CD8-positive, alpha-beta memory T cell (primary cell): Measurements from ENCODE around the gene TEX22. TPM values are rescaled to one million over a fixed set of nuclear protein-coding genes. Genes with fewer than 3 reads are reported as not detected.
"Not testable (repeated sequence)": the region's sequence is repeated elsewhere in the genome, so short reads cannot be mapped to it uniquely, and the experiment has no call there.

Experiments used
- CTCF ChIA-PET: fragments of 350-600 bp; sonication (Branson Sonifier 250); formaldehyde crosslinking; loops from one replicate; lab custom pipeline; 2021; ENCODE audit warnings: antibody characterized with exemption; lab: Charles Lee
- POLR2A ChIA-PET: fragments of 350-600 bp; sonication (Branson Sonifier 250); formaldehyde crosslinking; loops from one replicate; lab custom pipeline; 2021; ENCODE audit warnings: antibody characterized with exemption; lab: Charles Lee
- DNase-seq, 5 donors: peaks; one replicate each; pipeline versions ENCODE4 v3.0.0 to v3.0.0-alpha.2; 2020 to 2022; ENCODE audit warnings: mixed read lengths in 1 of 5
- H3K27ac ChIP-seq: one replicate; pipeline ENCODE4 v1.7.0; 2013; ENCODE audit warnings: low read depth, mild to moderate bottlenecking, low read length, moderate library complexity
- H3K27me3 ChIP-seq: 2 replicates; pipeline ENCODE4 v1.7.0; 2013; ENCODE audit warnings: low read length, mild to moderate bottlenecking; ENCODE audit not compliant: insufficient read depth, poor library complexity, severe bottlenecking
- H3K36me3 ChIP-seq: 2 replicates; pipeline ENCODE4 v1.7.0; 2013; ENCODE audit warnings: mild to moderate bottlenecking, low read length, moderate library complexity; ENCODE audit not compliant: insufficient read depth
- H3K4me1 ChIP-seq: 2 replicates; pipeline ENCODE4 v1.7.0; 2013; ENCODE audit warnings: mild to moderate bottlenecking, low read length, moderate library complexity; ENCODE audit not compliant: insufficient read depth
- H3K4me3 ChIP-seq: 2 replicates; pipeline ENCODE4 v1.7.0; 2013; ENCODE audit warnings: mild to moderate bottlenecking, low read length
- H3K9me3 ChIP-seq: 2 replicates; pipeline ENCODE4 v1.7.0; 2013; ENCODE audit warnings: mild to moderate bottlenecking, low read length
- H3K27ac Mint-ChIP-seq, 8 donors: one replicate each; pipeline ENCODE4 v1.8.0; 2020 to 2021; ENCODE audit warnings: mixed read lengths in 8 of 8, mild to moderate bottlenecking in 6 of 8, inconsistent platforms in 3 of 8, moderate library complexity in 3 of 8
- H3K27me3 Mint-ChIP-seq, 2 donors: one replicate each; pipeline ENCODE4 v1.8.0; 2020 to 2021; ENCODE audit warnings: mixed read lengths in 2 of 2, mild to moderate bottlenecking in 1 of 2, moderate library complexity in 1 of 2
- H3K36me3 Mint-ChIP-seq, 3 donors: one replicate each; pipeline ENCODE4 v1.8.0; 2020 to 2021; ENCODE audit warnings: mixed read lengths in 3 of 3, inconsistent platforms in 1 of 3, mild to moderate bottlenecking in 1 of 3
- H3K4me1 Mint-ChIP-seq, 3 donors: one replicate each; pipeline ENCODE4 v1.8.0; 2020 to 2021; ENCODE audit warnings: mixed read lengths in 3 of 3, inconsistent platforms in 1 of 3, mild to moderate bottlenecking in 1 of 3
- H3K4me3 Mint-ChIP-seq, 7 donors: one replicate each; pipeline ENCODE4 v1.8.0; 2020 to 2021; ENCODE audit warnings: mixed read lengths in 7 of 7, mild to moderate bottlenecking in 6 of 7, moderate library complexity in 4 of 7, inconsistent platforms in 2 of 7
- H3K9me3 Mint-ChIP-seq, 5 donors: one replicate each; pipeline ENCODE4 v1.8.0; 2020 to 2022; ENCODE audit warnings: mixed read lengths in 5 of 5, mild to moderate bottlenecking in 3 of 5, moderate library complexity in 2 of 5, inconsistent platforms in 1 of 5
- polyA plus RNA-seq: library from polyadenylated mRNA; unstranded; fragments of 300-500 nt; fragmentation: Illumina TruSeq; gene quantifications from one replicate; pipeline ENCODE4 v1.2.3, GENCODE V29; 2021
- total RNA-seq, 2 experiments: library from RNA; stranded (reverse); gene quantifications; one replicate each; pipeline ENCODE4 v1.2.3, GENCODE V29; 2021

Gene TEX22
- total and polyA plus RNA-seq, 3 experiments from 2014 or later: 0.08 to 2.9 (median 1.4) TPM

DNA sequence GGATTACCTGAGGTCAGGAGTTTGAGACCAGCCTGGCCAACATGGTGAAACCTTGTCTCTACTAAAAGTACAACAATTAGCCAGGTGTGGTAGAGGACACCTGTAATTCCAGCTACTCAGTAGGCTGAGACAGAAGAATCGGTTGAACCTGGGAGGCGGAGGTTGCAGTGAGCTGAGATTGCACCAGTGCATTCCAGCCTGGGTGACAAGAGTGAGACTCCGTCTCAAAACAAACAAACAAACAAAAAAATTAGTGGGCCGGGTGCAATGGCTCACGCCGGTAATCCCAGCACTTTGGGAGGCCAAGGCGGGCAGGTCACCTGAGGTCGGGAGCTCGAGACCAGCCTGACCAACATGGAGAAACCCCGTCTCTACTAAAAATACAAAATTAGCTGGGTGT lies 36.9 kb upstream of the TEX22 start:
- Mint-ChIP-seq H3K4me1 (peaks cover 5 to 16% (median 5%) of the 10 kb centered on the region in 3 donors), H3K27ac (peak overlapping the region in 1 of 8 donors; percentile 9)
- H3K36me3 Mint-ChIP-seq, DNase-seq, H3K9me3 Mint-ChIP-seq, H3K4me3 Mint-ChIP-seq, H3K4me3 ChIP-seq, H3K9me3 ChIP-seq, H3K27me3 Mint-ChIP-seq, H3K36me3 ChIP-seq, H3K27ac ChIP-seq, H3K27me3 ChIP-seq, POLR2A ChIA-PET, H3K4me1 ChIP-seq: not testable (repeated sequence)
- CTCF ChIA-PET: interaction anchor here (1.2 kb wide), 1 partner anchor 119 kb away, joined by 5 read pairs; no protein-coding TSS in a partner anchor

- ChIA-PET CTCF (interaction anchor here (2.9 kb wide), 1 partner anchor 117 kb away, joined by 11 read pairs; no protein-coding TSS in a partner anchor), POLR2A (no interaction called here)
- Histone ChIP-seq H3K4me1 (peaks cover 8% of the 10 kb centered on the region), H3K27ac (no peak overlapping the region), H3K36me3 (no peaks in the 10 kb centered on the region), H3K9me3 (no peaks in the 10 kb centered on the region), H3K4me3 (no peak overlapping the region), H3K27me3 (no peaks in the 10 kb centered on the region)
- peaks cover 0 to 10% (median 5%) of the 10 kb centered on the region in 3 donors for H3K36me3 Mint-ChIP-seq
- peak; percentile 33 to 77 (median 60) for DNase-seq
- H3K4me1 Mint-ChIP-seq: peaks cover 5 to 16% (median 5%) of the 10 kb centered on the region in 3 donors
- peak overlapping the region; percentile 55 to 84 (median 72) for H3K4me3 Mint-ChIP-seq
- H3K27me3 Mint-ChIP-seq: no peaks in the 10 kb centered on the region
- H3K9me3 Mint-ChIP-seq: no peaks in the 10 kb centered on the region
- H3K27ac Mint-ChIP-seq: peak overlapping the region; percentile 29 to 96 (median 56)
These were observed 34.3 kb upstream of the TEX22 start for GRCh38 chr14:105363847-105364708.

DNA sequence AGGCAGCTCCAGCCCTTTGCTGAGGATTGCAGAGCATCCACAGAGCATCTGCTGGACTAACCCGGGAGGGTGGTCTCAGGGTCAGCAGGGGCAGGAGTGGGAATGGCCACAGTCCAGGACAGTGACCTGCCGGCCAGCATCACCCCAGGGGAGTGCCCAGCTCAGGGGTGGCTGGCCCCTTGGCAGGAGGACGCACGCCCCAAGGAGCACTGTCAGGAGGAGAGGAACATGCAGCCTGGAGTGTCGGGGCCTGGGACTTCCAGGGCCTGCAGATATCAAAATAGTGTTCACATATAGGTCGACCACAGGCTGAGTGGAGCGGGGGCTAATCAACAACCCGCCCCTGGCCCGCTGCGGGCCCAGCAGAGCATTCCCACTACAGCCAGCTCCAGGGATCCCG lies 33.2 kb upstream of the TEX22 start:
- Mint-ChIP-seq H3K4me3 (no peak overlapping the region), H3K36me3 (peaks cover 0 to 12% (median 5%) of the 10 kb centered on the region in 3 donors), H3K27me3 (no peaks in the 10 kb centered on the region), H3K27ac (no peak overlapping the region), H3K9me3 (no peaks in the 10 kb centered on the region), H3K4me1 (peaks cover 5 to 16% (median 5%) of the 10 kb centered on the region in 3 donors)
- DNase-seq: no peak
- ChIA-PET CTCF (interaction anchor here (0.8 to 2.9 kb wide), 2 partner anchors 116 to 125 kb away, joined by 5 to 11 read pairs; no protein-coding TSS in a partner anchor), POLR2A (no interaction called here)
- no peaks in the 10 kb centered on the region for H3K36me3 ChIP-seq
- no peak overlapping the region for H3K4me3 ChIP-seq
- no peaks in the 10 kb centered on the region for H3K27me3 ChIP-seq
- no peak overlapping the region for H3K27ac ChIP-seq
- peaks cover 8% of the 10 kb centered on the region for H3K4me1 ChIP-seq
- H3K9me3 ChIP-seq: no peaks in the 10 kb centered on the region

GRCh38 chr14:105365681-105366080 lies 32.7 kb upstream of the TEX22 start:
- Histone ChIP-seq H3K36me3 (no peaks in the 10 kb centered on the region), H3K27ac (no peak overlapping the region), H3K4me1 (peaks cover 10% of the 10 kb centered on the region), H3K4me3 (no peak overlapping the region), H3K9me3 (no peaks in the 10 kb centered on the region), H3K27me3 (no peaks in the 10 kb centered on the region)
- H3K4me1 Mint-ChIP-seq: peaks cover 6 to 18% (median 6%) of the 10 kb centered on the region in 3 donors
- no peaks in the 10 kb centered on the region for H3K9me3 Mint-ChIP-seq
- no peak for DNase-seq
- H3K36me3 Mint-ChIP-seq: peaks cover 0 to 12% (median 4%) of the 10 kb centered on the region in 3 donors
- CTCF ChIA-PET: interaction anchor here (2.9 kb wide), 1 partner anchor 116 kb away, joined by 11 read pairs; no protein-coding TSS in a partner anchor
- POLR2A ChIA-PET: no interaction called here
- H3K27ac Mint-ChIP-seq: no peak overlapping the region
- H3K4me3 Mint-ChIP-seq: no peak overlapping the region
- H3K27me3 Mint-ChIP-seq: no peaks in the 10 kb centered on the region

- Histone ChIP-seq H3K4me1 (peaks cover 16% of the 10 kb centered on the region), H3K9me3 (no peaks in the 10 kb centered on the region), H3K4me3 (no peak overlapping the region), H3K27ac (no peak overlapping the region), H3K36me3 (no peaks in the 10 kb centered on the region), H3K27me3 (no peaks in the 10 kb centered on the region)
- peaks cover 0 to 11% (median 2%) of the 10 kb centered on the region in 3 donors for H3K36me3 Mint-ChIP-seq
- H3K27me3 Mint-ChIP-seq: no peaks in the 10 kb centered on the region
- DNase-seq: no peak
- CTCF ChIA-PET: interaction anchor here (1.3 to 2.9 kb wide), 2 partner anchors 115 to 123 kb away, joined by 4 to 11 read pairs; no protein-coding TSS in a partner anchor
- POLR2A ChIA-PET: interaction anchor here (0.8 kb wide), 1 partner anchor 123 kb away, joined by 6 read pairs; no protein-coding TSS in a partner anchor
- no peaks in the 10 kb centered on the region for H3K9me3 Mint-ChIP-seq
- no peak overlapping the region for H3K27ac Mint-ChIP-seq
- H3K4me1 Mint-ChIP-seq: peaks cover 8 to 21% (median 10%) of the 10 kb centered on the region in 3 donors
- H3K4me3 Mint-ChIP-seq: no peak overlapping the region
These were observed 31.8 kb upstream of the TEX22 start for GRCh38 chr14:105366386-105367074.

GRCh38 chr14:105367116-105368031 lies 31.0 kb upstream of the TEX22 start:
- Histone ChIP-seq H3K27ac (no peak overlapping the region), H3K36me3 (no peaks in the 10 kb centered on the region), H3K4me3 (no peak overlapping the region), H3K4me1 (peaks cover 16% of the 10 kb centered on the region), H3K27me3 (no peaks in the 10 kb centered on the region), H3K9me3 (no peaks in the 10 kb centered on the region)
- DNase-seq: no peak
- Mint-ChIP-seq H3K4me1 (peaks cover 8 to 21% (median 10%) of the 10 kb centered on the region in 3 donors), H3K36me3 (peaks cover 0 to 11% (median 2%) of the 10 kb centered on the region in 3 donors), H3K27ac (no peak overlapping the region), H3K9me3 (no peaks in the 10 kb centered on the region), H3K4me3 (no peak overlapping the region), H3K27me3 (no peaks in the 10 kb centered on the region)
- ChIA-PET POLR2A (no interaction called here), CTCF (interaction anchor here (1.3 to 2.9 kb wide), 2 partner anchors 114 to 122 kb away, joined by 4 to 11 read pairs; no protein-coding TSS in a partner anchor)

- H3K36me3 Mint-ChIP-seq: peaks cover 0 to 11% (median 2%) of the 10 kb centered on the region in 3 donors
These were observed 30.3 kb upstream of the TEX22 start for GRCh38 chr14:105368032-105368417.

More at GRCh38 chr14:105368032-105368417, 30.3 kb upstream of the TEX22 start:
- H3K4me3 Mint-ChIP-seq: no peak overlapping the region
- H3K27ac Mint-ChIP-seq: no peak overlapping the region
- H3K9me3 Mint-ChIP-seq: no peaks in the 10 kb centered on the region
- POLR2A ChIA-PET: no interaction called here
- peaks cover 8 to 20% (median 10%) of the 10 kb centered on the region in 3 donors for H3K4me1 Mint-ChIP-seq
- no peak for DNase-seq
- no peaks in the 10 kb centered on the region for H3K9me3 ChIP-seq
- peaks cover 16% of the 10 kb centered on the region for H3K4me1 ChIP-seq
- no peak overlapping the region for H3K4me3 ChIP-seq
- CTCF ChIA-PET: no interaction called here
- no peak overlapping the region for H3K27ac ChIP-seq
- H3K36me3 ChIP-seq: no peaks in the 10 kb centered on the region
- no peaks in the 10 kb centered on the region for H3K27me3 Mint-ChIP-seq
- no peaks in the 10 kb centered on the region for H3K27me3 ChIP-seq
